GM21526 (cell line): ENCODE data around the gene DDX59.
"Not testable (repeated sequence)": the region's sequence is repeated elsewhere in the genome, so short reads cannot be mapped to it uniquely, and the experiment has no call there.

Source experiments
- ATAC-seq: cut with Tn5 transposase; IDR thresholded peaks from one replicate; pipeline ENCODE4 v1.9.1; 2021; ENCODE audit warnings: moderate library complexity; ENCODE audit not compliant: unreplicated experiment, low FRiP score

The DDX59 gene

DNA sequence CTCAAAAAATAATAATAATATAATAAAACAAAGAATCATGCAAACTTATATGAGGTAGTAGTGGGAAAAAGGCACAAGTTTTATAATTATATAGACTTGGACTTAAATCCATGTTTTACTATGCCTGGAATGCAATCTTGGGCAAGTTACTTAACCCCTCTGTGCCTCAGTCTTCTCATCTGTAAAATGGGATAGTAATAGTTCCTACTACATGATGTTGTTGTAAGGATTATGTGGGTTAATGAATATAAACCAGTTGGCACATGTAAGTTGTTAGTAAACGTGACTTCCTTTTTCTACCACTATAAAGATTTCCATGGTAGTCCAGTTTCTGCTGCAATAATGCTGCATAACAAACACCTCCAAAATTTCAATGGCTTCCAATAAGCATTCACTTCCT is 38.3 kb downstream of the DDX59 start:
- no peak for ATAC-seq

GRCh38 chr1:200630515-200630899 is 39.2 kb downstream of the DDX59 start:
- not testable (repeated sequence) for ATAC-seq

GRCh38 chr1:200629876-200630514 is 39.7 kb downstream of the DDX59 start:
- no peak for ATAC-seq

GRCh38 chr1:200628223-200628881 is 41.4 kb downstream of the DDX59 start:
- peak; percentile 69 for ATAC-seq

DNA sequence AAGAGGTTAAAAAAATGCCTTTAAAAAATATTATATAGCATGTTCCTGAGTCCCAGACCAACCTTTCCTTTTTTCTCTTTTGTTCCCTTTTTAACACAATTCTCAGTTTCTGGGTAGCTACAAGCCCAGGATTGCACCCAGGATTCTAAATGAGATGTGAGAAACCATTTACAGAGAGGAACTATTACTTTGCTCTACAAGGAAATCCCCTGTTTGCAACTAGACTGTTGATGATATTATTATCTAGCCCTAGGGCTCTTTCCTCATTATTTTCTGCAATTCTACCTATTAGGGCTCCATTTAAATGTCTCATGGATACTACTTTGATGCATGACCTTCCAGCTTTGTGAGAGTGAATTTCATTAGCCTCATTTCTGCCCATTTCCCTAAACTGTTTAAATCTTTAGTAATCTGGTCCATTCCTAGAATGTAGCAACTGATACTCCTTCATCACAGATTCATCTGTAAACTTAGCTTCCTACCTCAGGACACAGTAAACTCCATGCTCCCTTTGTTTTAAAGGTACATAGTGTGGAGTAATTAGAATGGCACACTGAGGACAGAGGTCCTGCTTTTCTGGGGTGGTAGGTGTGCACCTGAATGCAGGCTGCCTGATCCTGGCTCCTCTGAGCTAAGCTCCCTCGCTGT is 42.0 kb downstream of the DDX59 start:
- no peak for ATAC-seq

GRCh38 chr1:200626853-200627534 is 42.7 kb downstream of the DDX59 start:
- no peak for ATAC-seq

DNA sequence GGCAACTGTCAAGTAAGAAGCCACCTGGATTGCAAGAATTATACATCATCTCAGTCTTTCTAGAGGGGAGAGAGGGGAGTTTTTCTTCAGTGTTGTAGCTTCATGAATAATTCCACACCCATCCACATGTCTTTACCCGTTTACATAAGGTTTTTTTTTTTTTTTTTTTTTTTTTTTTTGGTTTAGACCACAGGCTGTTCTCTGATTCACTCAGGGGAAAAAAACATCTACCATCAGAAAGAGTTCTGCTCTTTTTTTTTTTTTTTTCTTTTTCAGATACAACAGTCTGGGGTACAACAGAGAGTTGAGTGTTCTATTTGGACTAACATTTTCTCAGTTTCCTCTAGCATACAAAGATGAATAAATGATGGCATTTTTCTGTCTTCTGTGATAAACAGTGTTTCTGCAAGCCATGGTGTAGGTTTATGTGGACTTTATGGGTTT is 44.3 kb downstream of the DDX59 start:
- no peak for ATAC-seq

DNA sequence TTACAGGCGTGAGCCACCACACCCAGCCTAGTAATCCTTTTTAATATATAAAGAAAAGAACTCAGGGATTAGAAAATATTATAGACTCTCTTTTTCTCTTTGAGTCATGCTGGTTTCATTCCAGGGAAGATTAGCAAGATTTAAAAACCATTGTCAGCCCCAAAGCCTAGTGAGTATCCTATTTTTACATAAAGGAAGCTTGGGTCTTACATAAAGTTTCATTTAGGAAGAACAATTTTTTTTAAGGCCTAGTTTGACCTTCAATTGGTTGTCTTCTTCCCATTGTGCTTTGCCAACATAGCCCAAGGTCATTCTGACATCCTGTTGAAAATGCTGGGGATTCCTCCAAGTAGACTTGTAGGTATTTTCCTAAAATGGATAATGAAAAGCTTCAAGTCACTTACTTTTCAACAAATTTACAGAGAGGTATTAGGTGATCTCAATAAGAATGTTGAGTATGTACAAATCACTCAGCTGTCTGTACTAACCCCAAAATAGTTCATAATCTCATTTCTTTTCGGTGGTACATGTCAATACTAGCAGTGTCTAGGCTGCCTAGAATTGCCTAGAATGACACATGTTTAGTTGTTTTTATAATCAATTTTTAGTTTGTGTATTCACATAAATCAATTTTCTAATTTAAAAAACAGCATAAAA is 44.9 kb downstream of the DDX59 start:
- no peak for ATAC-seq

DNA sequence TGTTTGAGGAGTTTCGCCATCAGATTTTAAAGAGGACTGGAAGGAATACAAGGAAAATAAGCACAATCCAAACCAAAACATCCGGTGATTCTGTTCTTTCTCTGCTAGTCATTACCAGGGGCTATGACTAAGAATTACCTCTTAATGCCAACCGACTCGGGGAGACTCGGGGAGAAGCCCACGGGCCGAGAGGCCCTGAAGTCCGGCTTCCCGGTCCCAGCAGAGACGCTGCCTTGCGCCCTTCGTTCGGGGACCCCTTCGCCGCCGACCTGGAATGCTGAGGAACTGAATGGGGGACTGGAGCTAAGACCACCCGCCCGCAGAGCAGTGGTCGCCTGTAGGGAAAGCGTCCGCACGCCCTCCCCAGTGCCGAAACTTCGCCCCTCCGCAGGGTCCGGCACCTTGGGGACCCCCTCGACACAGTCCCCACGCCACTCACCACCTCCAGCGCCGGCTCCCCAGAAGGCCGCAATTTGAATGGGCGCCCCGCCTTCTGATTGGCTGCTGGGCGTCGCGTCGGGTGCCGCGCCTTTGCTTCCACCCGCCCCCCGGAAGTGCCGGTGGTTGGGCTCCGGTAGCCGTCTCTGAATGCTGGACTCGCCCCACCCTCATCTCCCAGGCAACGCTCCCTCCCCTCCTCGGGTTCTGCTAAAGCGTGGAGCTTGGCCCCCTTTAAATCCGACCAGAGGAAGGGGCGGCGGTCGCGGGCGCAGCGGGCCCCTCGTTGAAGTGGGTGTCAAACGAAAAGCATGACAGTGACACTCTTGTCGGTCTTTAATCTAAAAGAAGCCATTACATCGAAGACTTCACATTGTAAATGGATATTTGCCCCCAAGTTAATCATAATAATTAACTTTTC is 49.2 kb downstream of the DDX59 start, which contains the start of gene KIF14:
KIF14 (minus strand) TSS at position 479 of the 859 bp plus-strand sequence. CDS start 2,028 bp downstream, outside the sequence.
- ATAC-seq = peak; percentile 90

- ATAC-seq = no peak
These were observed 49.8 kb downstream of the DDX59 start for GRCh38 chr1:200619894-200620272.

GRCh38 chr1:200610846-200611245 is 58.9 kb downstream of the DDX59 start:
- no peak for ATAC-seq

DNA sequence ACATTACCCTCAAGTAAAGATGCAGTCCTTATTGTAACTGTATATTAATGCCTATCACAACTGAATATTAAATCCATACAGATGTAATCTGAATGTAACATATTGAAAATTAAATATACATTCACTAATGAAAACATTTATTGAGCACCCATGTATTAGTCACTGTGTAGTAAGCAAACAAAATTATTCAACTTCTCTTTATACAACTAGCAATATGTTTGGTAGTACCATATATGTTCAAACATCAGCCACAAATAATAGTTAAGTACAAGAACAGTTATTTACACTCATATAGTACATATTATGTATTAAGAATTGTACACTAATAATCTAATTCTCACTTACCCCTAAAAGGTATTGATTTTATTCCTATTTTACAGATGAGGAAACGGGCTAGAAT is 67.1 kb downstream of the DDX59 start:
- no peak for ATAC-seq
